GM21528 (cell line): Measurements from ENCODE around the gene TAS2R1.
"Not testable (repeated sequence)": the region's sequence is repeated elsewhere in the genome, so short reads cannot be mapped to it uniquely, and the experiment has no call there.

Experiments used
- ATAC-seq: cut with Tn5 transposase; IDR thresholded peaks from one replicate; pipeline ENCODE4 v1.9.1; 2021; ENCODE audit warnings: mild to moderate bottlenecking, moderate library complexity; ENCODE audit not compliant: unreplicated experiment, low FRiP score

Gene TAS2R1

DNA sequence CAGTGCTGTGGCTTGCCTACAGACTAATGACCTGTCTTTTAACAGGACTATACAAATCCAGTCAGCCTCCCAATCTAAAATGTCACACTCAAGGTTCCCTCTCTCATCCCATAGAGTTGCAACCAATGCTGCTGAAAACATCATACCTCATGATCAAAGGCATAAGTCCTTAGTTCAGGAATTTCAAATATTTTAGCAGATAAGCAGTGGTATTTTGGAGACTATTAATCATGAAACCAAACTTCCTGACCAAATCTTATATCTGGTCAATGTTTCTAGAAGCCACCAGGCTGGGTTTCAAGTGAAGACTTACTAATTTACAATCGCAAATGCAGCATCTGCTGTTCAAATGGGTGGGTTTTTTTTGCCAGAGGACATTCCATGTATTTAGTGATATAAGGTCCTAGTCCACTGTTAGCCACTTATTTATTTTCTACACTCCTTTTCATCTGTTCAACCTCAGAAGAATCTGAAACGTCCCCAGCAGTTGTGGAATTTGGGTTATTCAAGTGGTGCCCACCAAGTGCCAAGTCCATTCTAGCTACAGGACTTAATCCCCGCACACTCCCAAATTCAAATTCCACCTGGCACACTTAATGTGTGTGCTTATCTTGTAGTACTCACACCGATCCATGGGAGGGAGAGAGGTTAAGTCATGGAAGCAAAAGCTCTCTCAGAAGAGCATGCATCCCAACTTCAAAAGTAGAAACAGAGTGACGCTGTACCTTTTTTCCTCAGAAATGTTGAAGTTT is 5.8 kb downstream of the TAS2R1 start:
- no peak for ATAC-seq

DNA sequence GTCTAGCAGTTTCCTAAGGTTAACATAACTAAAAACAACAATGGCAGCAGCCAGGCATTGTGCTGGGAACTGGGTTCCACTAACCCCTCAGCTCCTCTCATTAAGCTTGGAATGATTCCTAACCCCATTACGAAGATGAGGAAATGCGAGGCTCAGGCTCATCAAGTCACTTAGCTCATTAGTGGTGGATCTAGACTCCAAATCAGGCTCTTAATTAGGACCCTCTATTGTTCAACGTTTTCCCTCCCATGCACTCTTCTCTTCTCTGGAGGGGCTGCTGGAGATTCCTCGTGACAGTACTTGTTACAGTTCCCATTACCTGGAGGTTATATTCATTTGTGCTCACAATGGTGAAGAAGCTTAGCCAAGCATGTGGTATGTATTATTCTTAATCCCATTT is 6.5 kb downstream of the TAS2R1 start:
- ATAC-seq: no peak

DNA sequence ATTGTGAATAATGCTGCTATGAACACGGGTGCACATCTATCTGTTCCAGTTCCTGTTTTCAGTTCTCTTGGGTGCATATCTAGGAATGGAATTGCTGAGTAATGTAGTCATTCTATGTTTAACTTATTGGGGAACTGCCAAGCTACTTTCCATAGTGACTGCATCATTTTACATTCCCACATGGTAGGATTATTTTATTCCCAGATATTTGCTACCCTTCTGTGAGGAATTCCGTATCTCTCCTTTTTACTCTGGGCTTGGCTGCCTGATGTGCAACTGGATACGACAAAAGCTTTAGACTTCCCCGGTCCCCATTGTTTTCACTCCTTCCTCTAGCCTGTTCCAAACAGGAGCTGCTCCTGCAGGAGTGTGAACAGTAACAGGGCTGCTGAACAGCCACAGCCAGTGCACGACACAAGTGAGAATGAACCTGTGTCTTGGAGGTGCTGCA is 7.2 kb downstream of the TAS2R1 start:
- ATAC-seq: no peak

DNA sequence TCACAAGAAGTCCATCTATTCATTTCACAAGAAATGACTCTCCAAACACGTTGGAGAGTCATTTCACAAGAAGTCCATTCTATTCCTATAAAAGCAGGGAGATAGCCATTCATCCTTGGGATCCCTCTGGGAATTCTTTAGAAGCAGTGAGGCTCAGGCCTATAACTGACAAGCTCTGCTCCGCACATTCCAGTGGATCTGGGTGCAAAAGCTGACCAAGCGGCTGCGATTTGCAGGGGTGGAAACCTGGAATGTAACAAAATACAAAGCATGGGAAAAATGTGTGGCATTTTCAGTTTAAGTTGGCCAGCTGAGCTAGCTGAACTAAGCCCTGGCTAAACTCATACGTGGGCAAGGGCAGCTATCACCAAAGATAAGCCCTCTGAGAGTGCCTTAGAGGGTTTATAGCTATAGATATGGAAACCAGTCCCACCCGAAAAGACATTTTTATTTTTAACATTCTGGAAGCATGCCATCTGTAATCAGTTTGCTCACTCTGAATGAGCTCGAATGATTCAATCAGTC is 8.7 kb downstream of the TAS2R1 start:
- no peak for ATAC-seq

DNA sequence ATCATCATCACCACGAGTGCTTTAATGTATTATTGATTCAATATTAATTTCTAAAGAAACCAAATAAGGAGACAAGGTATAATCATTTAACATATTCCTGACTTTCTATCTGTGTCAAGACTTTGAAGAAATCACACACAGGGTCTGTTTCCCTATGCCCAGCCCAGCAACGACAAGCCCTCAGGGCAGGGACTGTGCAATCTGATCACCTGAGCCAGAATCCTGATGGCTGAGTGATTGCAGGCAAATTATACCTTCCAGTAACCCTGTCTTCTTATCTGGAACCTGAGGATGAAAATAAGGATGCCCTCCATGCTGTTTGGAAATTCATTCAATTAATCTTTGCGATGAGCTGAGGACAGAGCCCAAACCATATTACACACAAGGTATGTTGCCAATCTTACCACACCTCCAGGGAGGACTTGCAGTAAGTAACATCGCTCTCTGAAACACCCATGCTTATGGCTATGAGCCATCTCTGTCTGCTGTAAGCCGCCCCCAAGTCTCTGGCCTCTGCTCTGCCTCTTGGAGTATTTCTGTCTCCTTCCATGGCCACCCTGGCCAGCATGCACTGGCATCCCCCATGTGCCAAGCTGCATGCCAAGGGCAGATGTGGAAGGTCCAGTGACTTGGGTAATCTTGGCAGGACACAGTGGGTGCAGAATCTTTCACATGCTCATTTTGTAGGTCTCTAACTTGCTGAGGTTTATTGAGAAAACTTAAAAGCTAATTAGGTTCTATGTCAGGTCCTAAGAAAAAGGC is 10.6 kb downstream of the TAS2R1 start:
- no peak for ATAC-seq

DNA sequence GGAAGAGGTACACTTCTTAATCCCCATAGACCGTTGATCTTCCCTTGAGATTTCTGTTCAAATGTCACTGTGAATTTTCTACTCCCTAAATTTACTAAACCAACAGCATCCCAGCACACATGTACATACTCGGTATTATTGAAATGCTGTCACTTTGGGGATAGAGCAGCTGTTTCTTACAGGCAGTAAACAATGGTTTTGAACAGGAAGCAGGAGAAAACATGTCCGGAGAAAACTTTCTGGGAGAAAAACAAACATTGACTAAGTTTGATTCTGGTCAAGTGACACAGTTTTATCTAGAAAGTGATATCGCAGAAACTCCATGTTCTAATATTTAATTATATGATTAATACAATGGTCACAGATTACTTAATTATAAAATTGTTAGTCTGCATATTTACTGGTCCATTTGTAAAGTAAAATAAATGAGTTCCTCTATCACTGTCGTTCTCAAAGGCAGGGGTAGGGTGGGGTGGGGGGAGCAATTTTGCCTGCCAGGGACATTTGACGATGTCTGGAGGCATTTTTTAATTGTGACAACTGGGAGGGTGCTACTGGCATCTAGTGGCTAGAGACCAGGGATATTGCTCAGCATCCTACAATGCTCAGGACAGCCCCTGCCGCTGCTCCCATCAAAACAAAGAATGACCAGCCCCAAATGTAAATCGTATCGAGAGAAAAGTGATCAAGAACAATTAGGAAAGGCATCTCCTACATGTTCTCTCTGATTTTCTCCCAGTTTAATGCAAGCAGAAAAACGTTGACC is 12.2 kb downstream of the TAS2R1 start:
- ATAC-seq: no peak

DNA sequence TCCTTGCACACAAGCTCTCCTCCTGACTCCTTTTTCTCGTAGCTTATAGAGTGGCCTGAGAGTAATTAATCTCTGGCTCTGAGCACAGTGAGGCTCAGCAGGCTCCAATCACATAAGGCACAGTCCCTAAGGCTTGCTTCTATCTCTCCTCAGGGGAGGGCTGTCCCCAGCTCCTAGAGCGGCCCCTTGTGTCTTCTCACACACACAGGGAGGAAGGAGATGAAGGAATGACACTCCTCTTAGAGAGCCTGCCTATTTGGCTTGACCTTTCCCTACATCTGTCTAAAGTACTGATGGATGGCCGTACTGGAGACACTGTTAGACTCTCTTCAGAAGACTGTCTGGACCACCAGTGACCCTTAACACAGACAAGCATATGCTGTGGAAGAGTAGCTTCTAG is 12.9 kb downstream of the TAS2R1 start:
- no peak for ATAC-seq

DNA sequence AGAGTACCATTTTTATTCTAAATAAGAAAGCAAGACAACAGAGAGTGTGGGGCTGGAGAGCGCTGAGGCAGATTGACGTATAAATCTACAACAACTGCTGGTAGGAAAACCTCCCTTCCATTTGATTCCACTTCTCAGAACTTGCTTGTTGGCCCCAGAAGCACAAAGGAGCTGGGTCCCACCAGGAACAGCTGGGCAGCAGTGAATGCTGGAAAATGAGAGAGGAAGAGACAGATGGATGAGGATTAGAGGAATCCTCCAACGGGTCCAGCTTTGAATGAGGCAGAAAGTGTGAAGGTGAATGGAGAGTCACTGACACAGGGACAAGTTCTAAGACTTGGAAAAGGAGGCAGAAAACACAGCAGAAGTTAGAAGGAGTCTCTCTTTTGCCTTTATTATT is 14.8 kb downstream of the TAS2R1 start:
- no peak for ATAC-seq

DNA sequence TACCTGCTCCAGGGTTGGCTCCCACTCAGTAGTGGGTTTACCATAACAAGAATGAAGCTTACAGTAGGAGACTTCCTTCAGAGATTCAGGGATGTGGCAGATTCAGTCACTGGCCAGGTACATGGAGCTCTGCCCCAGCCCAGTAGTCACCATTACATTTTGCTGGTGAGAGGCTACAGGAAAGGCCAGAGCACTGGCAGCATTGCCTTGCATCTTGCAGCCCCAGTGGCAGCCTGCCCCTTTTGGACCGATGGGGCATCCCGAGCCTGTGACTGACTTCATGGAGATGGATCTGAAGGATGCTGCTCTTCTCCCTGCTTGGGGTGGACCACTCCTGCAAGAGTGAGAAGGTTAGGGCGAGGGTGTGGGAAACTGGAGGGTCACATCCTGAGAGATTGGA is 16.8 kb downstream of the TAS2R1 start:
- no peak for ATAC-seq

DNA sequence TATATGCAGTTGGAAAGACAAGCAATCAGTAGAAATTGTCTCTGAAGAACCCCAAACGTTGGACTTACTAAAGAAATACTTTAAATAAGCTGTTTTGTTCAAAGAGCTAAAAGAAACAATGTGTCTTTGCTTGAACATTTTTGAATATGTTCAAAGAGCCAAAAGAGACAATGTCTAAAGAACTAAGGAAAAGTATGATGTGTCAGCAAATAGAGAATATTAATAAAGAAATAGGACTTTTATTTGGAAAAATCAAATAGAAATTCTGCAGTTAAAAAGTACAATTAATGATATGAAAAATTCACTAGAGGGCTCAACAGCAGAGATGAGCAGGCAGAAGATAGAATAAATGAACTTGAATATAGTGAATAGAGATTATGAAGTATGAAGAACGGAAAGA is 19.2 kb downstream of the TAS2R1 start:
- ATAC-seq: no peak

DNA sequence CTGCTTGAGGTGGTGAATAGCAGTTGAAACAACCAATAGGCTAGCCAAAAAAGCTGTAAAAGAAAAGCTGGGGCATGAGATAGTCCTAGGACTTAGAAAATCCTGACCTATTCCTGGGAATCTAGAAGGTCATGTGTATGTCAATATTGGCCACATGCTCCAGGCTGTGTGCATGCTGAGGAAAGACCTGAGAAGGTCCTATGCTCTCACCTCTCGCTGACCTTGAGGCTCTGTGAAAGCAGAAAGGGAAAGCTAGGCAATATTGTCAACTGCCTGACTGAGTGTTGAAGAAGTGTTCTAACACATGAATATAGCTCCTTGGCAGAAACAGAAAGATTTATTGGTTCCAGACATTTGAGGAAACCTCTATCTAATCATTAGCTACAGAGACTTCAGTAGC is 19.8 kb downstream of the TAS2R1 start:
- no peak for ATAC-seq

DNA sequence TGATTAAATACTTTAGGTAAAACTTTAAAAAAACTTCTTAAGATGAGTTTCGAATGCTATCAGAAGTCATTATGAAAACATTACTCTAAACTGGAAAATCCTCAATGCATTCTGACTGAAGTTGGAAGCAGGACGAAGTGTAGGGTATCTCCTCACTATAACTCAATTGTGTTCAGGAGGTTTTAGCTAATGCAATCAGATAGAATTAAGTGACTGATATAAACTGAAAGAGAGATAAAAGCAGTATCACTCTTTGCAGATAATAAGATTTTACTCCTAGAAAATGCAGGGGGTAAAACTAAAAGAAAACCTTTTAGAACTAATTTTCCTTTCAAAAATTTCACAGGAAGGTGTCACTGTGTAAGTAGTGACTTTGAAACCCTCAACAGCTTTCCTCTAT is 22.1 kb downstream of the TAS2R1 start:
- no peak for ATAC-seq

DNA sequence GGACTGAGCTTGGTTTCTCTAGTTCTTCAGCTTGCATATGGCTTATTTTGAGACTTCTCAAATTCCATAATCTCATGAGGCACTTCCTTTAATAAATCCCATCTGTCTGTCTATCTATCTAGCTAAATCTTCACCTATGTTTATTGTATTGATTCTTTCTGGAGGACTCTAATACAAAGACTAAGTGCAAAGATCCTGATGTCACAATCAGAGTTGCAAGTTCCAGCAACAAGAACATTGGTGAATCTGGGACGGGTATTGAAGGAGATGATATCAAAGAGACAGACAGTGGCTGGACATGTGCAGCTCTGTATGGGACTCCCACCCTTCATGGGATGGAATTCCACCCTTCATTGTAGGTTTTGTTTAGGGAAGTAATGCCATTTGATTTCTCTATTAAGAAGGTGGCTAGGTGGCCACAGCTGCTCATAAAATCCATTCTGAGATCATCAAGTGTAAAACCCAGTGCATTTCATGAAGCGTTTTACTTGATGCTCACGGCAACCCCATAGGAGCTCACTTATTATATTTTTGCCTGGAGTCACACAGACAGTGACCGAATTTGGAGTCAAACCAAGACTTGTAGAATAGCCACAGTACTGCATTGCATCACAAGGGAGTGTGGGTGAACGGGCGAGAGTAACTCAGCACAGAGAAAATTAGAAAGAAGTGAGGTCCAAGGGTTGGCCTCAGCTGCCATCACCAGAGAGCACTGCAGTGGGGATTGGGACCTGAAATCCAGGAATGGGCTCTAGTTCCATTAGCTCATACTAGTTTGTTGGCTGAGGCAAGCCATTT is 24.9 kb downstream of the TAS2R1 start:
- ATAC-seq: no peak

DNA sequence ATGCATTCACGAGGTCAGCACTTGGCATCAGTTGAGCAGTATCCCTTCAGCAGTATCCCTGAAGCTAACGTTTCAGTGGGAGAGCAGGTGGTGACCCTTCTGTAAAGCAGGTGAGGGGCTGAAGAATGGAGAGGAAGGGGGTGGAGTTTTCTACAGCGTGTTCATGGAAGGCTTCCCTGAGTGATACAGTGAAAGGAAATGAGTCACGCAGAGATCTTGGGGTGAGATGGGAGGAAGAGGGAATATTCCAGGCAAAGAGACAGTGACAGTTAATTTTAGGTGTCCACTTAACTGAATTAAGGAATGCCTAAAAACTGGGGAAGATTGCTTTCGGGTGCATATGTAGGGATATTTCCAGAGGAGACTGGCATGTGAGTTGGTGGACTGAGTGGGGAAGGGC is 25.7 kb downstream of the TAS2R1 start:
- no peak for ATAC-seq

DNA sequence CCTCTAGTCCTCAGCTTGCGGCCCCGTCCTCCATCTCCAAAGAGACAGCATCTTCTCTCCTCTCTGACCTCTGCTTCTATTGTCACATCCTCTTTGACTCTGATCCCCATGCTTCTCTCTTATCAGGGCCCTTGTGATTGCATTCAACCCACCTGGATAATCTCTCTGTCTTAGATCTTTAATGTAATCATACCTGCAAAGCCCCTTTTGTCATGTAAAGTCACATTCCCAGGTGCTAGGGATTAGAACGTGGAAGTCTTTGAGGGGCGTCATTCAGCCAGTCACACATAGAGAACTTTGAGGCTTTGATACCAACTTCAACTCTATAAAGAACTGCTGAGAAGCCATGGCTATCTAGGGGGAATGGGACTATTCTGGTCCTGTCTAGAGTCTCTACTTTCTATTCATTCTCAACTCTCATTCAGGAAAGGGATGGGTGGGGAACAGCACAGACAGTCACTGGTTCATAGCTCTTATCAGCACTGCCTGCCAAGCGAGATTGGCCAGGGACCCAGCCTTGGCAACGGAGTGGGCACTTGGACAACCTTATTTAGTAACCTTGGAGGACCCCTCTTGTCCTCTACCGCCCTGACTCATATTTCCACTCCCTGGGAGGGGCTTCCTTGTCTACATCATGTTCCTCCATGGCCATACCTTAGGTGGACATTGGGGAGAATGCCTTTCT is 29.0 kb downstream of the TAS2R1 start:
- ATAC-seq: no peak

DNA sequence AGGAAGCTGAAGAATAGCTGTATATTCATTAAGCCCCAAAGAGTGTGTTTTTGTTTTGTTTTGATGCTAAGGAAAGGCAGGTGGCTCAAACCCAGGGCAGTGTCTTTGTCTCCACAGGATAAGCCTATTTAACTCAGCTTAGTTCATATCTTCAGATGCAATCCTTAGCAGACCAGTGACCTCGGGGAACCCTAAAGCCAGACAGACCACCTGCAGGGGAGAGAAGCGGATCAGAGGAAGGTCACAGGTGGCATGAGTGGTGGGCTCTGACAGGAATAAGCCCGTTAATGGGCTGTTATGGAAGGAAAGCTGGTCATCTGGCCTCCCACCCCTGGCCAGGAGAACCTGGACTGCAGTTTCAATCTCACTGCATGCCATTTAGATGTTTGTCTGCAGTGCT is 30.8 kb downstream of the TAS2R1 start:
- ATAC-seq: no peak

DNA sequence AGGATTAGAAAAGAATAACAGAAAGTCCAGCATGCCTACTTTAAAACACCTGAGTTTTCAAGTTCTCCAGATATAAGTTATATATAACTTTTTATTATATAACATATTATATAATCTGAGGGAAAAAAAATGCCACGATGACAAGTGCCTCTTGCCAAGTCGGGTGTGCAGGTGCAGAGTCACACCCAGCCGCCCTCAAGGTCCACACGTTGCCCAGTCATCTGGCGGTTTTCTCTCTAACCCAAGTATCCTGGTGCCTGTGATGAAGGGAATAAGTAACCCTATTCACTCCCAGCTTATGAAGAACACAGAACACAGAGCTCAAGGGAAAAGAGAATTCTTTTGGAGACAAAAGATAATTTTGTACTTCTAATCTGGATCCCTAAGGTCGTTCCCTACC is 31.8 kb downstream of the TAS2R1 start:
- not testable (repeated sequence) for ATAC-seq

DNA sequence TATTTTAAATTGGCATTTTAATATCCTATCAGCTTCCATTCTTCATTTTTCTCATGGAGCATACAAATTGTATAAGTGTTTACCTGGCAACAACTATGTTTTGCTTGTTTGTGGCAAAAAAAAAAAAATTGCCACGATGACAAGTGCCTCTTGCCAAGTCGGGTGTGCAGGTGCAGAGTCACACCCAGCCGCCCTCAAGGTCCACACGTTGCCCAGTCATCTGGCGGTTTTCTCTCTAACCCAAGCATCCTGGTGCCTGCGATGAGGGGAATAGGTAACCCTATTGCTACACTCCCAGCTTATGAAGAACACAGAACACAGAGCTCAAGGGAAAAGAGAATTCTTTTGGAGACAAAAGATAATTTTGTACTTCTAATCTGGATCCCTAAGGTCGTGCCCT is 32.8 kb downstream of the TAS2R1 start:
- ATAC-seq: not testable (repeated sequence)

DNA sequence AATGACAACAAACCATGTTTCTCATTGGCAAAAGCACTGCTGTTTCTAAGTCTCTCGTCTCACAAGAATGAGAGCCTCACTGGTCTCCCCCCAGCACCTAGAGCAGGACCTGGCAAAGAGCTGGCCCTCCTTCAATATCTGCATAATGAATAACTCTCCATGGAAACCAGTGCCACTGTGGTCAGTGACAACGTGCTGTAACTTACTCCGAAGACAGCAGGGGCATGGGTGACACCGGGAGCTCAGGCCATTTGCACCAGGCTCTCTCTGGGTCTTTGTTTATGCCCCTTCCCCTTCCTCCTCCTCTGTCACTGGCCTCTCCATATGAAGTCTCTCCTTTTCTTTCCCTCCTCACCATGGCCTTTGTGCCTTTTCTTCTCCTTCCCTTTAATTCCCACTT is 33.3 kb downstream of the TAS2R1 start:
- no peak for ATAC-seq
